Neural progenitor cell (in vitro differentiated cells): ENCODE data around the gene NKX1-2. TPM values are rescaled to one million over a fixed set of nuclear protein-coding genes. Genes with fewer than 3 reads are reported as not detected.

Experiments
- DNase-seq: peaks from one replicate; pipeline ENCODE4 v3.0.0-alpha.2; 2016; ENCODE audit warnings: low spot score
- H2AFZ ChIP-seq: fragments of 200-600 bp; sonication (generic); replicated peaks from 2 replicates; pipeline ENCODE4 v1.6.1; 2016; ENCODE audit warnings: antibody characterized with exemption
- H3F3A ChIP-seq: fragments of 200-600 bp; sonication (generic); 2 replicates; pipeline ENCODE4 v1.6.1; 2016; ENCODE audit warnings: antibody characterized with exemption, low read depth
- H3K27ac ChIP-seq: fragments of 200-600 bp; sonication (generic); 2 replicates; pipeline ENCODE4 v1.5.1; 2016; ENCODE audit warnings: mild to moderate bottlenecking
- H3K27me3 ChIP-seq: fragments of 200-600 bp; sonication (generic); 2 replicates; pipeline ENCODE4 v1.6.1; 2016; ENCODE audit warnings: mild to moderate bottlenecking, moderate library complexity
- H3K36me3 ChIP-seq: fragments of 200-600 bp; sonication (generic); 2 replicates; pipeline ENCODE4 v1.5.1; 2016
- H3K4me1 ChIP-seq: fragments of 200-600 bp; sonication (generic); 2 replicates; pipeline ENCODE4 v1.6.1; 2016; ENCODE audit warnings: mixed run types
- H3K4me2 ChIP-seq: fragments of 200-600 bp; sonication (generic); 2 replicates; pipeline ENCODE4 v1.6.1; 2016
- H3K4me3 ChIP-seq: fragments of 200-600 bp; sonication (generic); 2 replicates; pipeline ENCODE4 v1.5.1; 2016
- H3K79me2 ChIP-seq: fragments of 200-600 bp; sonication (generic); 2 replicates; pipeline ENCODE4 v1.6.1; 2016; ENCODE audit warnings: low read depth
- H3K9ac ChIP-seq: fragments of 200-600 bp; sonication (generic); 2 replicates; pipeline ENCODE4 v1.6.1; 2016
- H3K9me3 ChIP-seq: fragments of 200-600 bp; sonication (generic); 2 replicates; pipeline ENCODE4 v1.5.1; 2016; ENCODE audit warnings: low read depth
- H4K20me1 ChIP-seq: fragments of 200-600 bp; sonication (generic); 2 replicates; pipeline ENCODE4 v1.6.1; 2016; ENCODE audit warnings: low read depth
- H3K27ac Mint-ChIP-seq: 3 replicates; pipeline ENCODE4 v1.8.0; 2021; ENCODE audit warnings: mixed read lengths
- H3K27me3 Mint-ChIP-seq: 2 replicates; pipeline ENCODE4 v1.8.0; 2022; ENCODE audit warnings: low read depth, mild to moderate bottlenecking, inconsistent platforms, moderate library complexity, mixed read lengths; ENCODE audit not compliant: insufficient read depth
- H3K36me3 Mint-ChIP-seq: 3 replicates; pipeline ENCODE4 v1.8.0; 2021; ENCODE audit warnings: mixed read lengths
- H3K4me1 Mint-ChIP-seq: 3 replicates; pipeline ENCODE4 v1.8.0; 2021; ENCODE audit warnings: mixed read lengths
- H3K4me3 Mint-ChIP-seq: 3 replicates; pipeline ENCODE4 v1.8.0; 2021; ENCODE audit warnings: mild to moderate bottlenecking, moderate library complexity, mixed read lengths
- H3K9me3 Mint-ChIP-seq: 3 replicates; pipeline ENCODE4 v1.8.0; 2020; ENCODE audit warnings: mixed read lengths
- EZH2 ChIP-seq: fragments of 200-600 bp; sonication (generic); IDR thresholded peaks from 2 replicates; pipeline ENCODE4 v1.6.1; 2017; ENCODE audit warnings: antibody characterized with exemption, mild to moderate bottlenecking, moderate library complexity
- EZH2phosphoT487 ChIP-seq: fragments of 200-600 bp; sonication (generic); IDR thresholded peaks from 2 replicates; pipeline ENCODE4 v1.6.1; 2017; ENCODE audit warnings: antibody characterized with exemption
- total RNA-seq: library from RNA; depleted of rRNA; stranded (reverse); fragments of >200 nt; gene quantifications from 2 replicates; pipeline ENCODE4 v1.2.3, GENCODE V29; 2015; ENCODE audit warnings: low replicate concordance
- TF ChIP-seq, protein P1 (sequence below): fragments of 200-600 bp; sonication (generic); IDR thresholded peaks from 2 replicates; pipeline ENCODE4 v1.5.1; 2017; ENCODE audit warnings: antibody characterized with exemption, mild to moderate bottlenecking

The NKX1-2 gene
- total RNA-seq, 1 donor from 2014 or later, result not detected

DNA sequence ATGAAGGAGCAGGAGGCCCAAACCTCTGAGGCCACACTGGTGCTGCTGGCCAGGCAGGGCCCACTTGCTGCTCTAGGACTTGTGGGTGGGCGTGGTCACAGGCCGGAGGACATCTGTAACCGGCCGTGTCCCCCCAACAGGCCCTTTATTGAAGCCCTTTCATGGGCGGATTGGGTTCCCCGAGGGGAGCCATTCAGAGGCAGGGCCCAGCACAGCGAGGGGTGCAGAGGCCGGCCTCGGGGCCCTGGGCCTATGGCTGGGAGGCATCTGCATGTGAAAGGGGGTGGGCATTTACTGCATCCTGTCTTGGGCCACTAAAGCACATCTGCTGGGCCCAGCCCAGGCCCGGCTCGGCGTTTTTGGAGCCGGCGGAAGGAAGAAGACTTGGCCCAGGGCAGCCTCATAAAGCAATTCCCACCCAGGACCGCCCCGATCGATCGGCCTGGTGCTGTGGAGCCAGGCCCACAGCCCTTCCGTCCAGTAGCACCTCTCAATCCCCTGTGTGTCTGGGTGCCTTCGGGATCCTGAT is 20.2 kb upstream of the NKX1-2 start:
- peaks cover 32% of the 10 kb centered on the region for H4K20me1 ChIP-seq
- H3K4me3 Mint-ChIP-seq, result no peak overlapping the region
- no peaks in the 10 kb centered on the region for H3K9me3 ChIP-seq
- no peaks in the 10 kb centered on the region for H3K36me3 Mint-ChIP-seq
- H3K79me2 ChIP-seq, result no peaks in the 10 kb centered on the region
- H3K9ac ChIP-seq, result no peak overlapping the region
- H3K36me3 ChIP-seq, result no peaks in the 10 kb centered on the region
- TF ChIP-seq, protein P1, sequence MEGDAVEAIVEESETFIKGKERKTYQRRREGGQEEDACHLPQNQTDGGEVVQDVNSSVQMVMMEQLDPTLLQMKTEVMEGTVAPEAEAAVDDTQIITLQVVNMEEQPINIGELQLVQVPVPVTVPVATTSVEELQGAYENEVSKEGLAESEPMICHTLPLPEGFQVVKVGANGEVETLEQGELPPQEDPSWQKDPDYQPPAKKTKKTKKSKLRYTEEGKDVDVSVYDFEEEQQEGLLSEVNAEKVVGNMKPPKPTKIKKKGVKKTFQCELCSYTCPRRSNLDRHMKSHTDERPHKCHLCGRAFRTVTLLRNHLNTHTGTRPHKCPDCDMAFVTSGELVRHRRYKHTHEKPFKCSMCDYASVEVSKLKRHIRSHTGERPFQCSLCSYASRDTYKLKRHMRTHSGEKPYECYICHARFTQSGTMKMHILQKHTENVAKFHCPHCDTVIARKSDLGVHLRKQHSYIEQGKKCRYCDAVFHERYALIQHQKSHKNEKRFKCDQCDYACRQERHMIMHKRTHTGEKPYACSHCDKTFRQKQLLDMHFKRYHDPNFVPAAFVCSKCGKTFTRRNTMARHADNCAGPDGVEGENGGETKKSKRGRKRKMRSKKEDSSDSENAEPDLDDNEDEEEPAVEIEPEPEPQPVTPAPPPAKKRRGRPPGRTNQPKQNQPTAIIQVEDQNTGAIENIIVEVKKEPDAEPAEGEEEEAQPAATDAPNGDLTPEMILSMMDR, result no peak
- TF ChIP-seq EZH2phosphoT487 (no peak), EZH2 (no peak)
- no peaks in the 10 kb centered on the region for H3K9me3 Mint-ChIP-seq
- peaks cover 29% of the 10 kb centered on the region for H3K4me1 Mint-ChIP-seq
- H3K4me1 ChIP-seq, result peaks cover 20% of the 10 kb centered on the region
- H3F3A ChIP-seq, result peaks cover 38% of the 10 kb centered on the region
- H3K27me3 Mint-ChIP-seq, result peaks cover 16% of the 10 kb centered on the region
- no peak overlapping the region for H3K27ac ChIP-seq
- peak overlapping the region; percentile 50 for H3K4me2 ChIP-seq
- no peaks in the 10 kb centered on the region for H3K27me3 ChIP-seq
- H3K4me3 ChIP-seq, result peak overlapping the region; percentile 4
- peak overlapping the region; percentile 60 for H2AFZ ChIP-seq
- no peak overlapping the region for H3K27ac Mint-ChIP-seq
- DNase-seq, result peak; percentile 84

DNA sequence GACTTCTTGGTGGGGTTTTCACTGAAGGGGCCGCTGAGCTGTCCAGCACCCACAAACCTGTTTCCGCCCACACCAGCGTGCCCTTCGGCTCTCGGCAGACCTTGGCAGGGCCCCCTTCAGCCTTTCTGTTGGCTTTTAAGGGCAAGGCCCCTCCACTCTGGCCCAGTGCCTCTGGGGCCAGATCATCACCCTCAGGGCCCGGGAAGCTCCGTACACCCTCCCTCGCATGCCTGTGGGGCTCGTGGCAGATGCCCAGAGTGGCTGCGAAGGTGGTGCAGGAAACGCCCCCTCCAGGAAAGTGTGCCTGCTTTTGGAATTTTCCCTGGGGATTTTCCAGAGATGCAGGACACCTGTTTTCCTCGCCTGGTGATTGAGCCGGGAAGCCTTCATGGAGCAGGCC is 18.8 kb upstream of the NKX1-2 start:
- no peak overlapping the region for H2AFZ ChIP-seq
- no peak overlapping the region for H3K4me3 ChIP-seq
- H3K79me2 ChIP-seq, result no peaks in the 10 kb centered on the region
- no peak overlapping the region for H3K9ac ChIP-seq
- H3K9me3 ChIP-seq, result no peaks in the 10 kb centered on the region
- H3K4me1 ChIP-seq, result peaks cover 20% of the 10 kb centered on the region
- no peaks in the 10 kb centered on the region for H3K36me3 Mint-ChIP-seq
- H3K27ac Mint-ChIP-seq, result no peak overlapping the region
- H3K4me1 Mint-ChIP-seq, result peaks cover 35% of the 10 kb centered on the region
- H3K36me3 ChIP-seq, result no peaks in the 10 kb centered on the region
- no peaks in the 10 kb centered on the region for H3K27me3 ChIP-seq
- DNase-seq, result no peak
- peaks cover 38% of the 10 kb centered on the region for H3F3A ChIP-seq
- H3K27ac ChIP-seq, result no peak overlapping the region
- no peaks in the 10 kb centered on the region for H3K9me3 Mint-ChIP-seq
- peaks cover 20% of the 10 kb centered on the region for H3K27me3 Mint-ChIP-seq
- no peak overlapping the region for H3K4me3 Mint-ChIP-seq
- TF ChIP-seq, protein P1, result no peak
- TF ChIP-seq EZH2 (no peak), EZH2phosphoT487 (no peak)
- H4K20me1 ChIP-seq, result peaks cover 32% of the 10 kb centered on the region
- H3K4me2 ChIP-seq, result no peak overlapping the region

DNA sequence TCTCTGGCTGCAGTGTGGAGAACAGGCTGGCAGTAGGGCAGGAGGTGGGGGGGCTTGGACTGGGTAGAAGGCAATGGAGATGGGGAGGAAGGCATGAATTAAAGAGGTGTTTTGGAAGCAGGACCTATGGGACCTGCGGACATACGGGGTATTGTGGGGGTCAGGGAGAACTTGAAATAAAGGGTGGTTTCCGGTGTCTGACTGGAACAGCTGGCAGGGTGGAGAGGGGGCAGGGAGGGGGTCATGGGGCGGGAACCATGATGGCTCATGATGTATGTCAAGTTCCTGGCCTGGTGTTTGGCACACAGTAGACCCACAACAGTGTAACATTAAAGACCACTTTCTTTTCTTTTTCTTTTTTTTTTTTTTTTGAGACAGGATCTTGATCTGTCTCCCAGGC is 17.3 kb upstream of the NKX1-2 start:
- Histone ChIP-seq H3K4me2 (no peak overlapping the region), H3K36me3 (no peaks in the 10 kb centered on the region), H3K27me3 (no peaks in the 10 kb centered on the region), H3K79me2 (peaks cover 7% of the 10 kb centered on the region), H3K27ac (no peak overlapping the region), H2AFZ (no peak overlapping the region), H3K4me3 (no peak overlapping the region), H3K9ac (no peak overlapping the region), H3K9me3 (no peaks in the 10 kb centered on the region), H3K4me1 (peaks cover 20% of the 10 kb centered on the region), H3F3A (peaks cover 28% of the 10 kb centered on the region), H4K20me1 (peaks cover 32% of the 10 kb centered on the region)
- Mint-ChIP-seq H3K4me1 (peaks cover 35% of the 10 kb centered on the region), H3K36me3 (no peaks in the 10 kb centered on the region), H3K4me3 (no peak overlapping the region), H3K9me3 (no peaks in the 10 kb centered on the region), H3K27ac (no peak overlapping the region), H3K27me3 (peaks cover 17% of the 10 kb centered on the region)
- no peak for TF ChIP-seq EZH2phosphoT487
- TF ChIP-seq, protein P1, result no peak
- no peak for TF ChIP-seq EZH2
- DNase-seq, result no peak
